Measurements from ENCODE around the gene PCDHGA3.
"Not testable (repeated sequence)": the region's sequence is repeated elsewhere in the genome, so short reads cannot be mapped to it uniquely, and the experiment has no call there.

The PCDHGA3 gene

DNA sequence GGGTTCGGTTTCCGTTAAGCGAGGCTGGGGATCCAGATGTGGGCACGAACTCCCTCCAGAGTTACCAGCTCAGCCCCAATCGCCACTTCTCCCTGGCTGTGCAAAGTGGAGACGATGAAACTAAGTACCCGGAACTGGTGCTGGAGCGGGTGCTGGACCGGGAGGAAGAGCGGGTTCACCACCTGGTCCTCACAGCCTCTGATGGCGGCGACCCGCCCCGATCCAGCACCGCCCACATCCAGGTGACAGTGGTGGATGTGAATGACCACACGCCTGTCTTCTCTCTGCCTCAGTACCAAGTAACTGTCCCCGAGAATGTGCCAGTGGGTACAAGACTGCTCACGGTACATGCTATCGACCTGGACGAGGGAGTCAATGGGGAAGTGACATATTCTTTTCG, 39.7 kb downstream of the PCDHGA3 start:
- no peak for DNase-seq

DNA sequence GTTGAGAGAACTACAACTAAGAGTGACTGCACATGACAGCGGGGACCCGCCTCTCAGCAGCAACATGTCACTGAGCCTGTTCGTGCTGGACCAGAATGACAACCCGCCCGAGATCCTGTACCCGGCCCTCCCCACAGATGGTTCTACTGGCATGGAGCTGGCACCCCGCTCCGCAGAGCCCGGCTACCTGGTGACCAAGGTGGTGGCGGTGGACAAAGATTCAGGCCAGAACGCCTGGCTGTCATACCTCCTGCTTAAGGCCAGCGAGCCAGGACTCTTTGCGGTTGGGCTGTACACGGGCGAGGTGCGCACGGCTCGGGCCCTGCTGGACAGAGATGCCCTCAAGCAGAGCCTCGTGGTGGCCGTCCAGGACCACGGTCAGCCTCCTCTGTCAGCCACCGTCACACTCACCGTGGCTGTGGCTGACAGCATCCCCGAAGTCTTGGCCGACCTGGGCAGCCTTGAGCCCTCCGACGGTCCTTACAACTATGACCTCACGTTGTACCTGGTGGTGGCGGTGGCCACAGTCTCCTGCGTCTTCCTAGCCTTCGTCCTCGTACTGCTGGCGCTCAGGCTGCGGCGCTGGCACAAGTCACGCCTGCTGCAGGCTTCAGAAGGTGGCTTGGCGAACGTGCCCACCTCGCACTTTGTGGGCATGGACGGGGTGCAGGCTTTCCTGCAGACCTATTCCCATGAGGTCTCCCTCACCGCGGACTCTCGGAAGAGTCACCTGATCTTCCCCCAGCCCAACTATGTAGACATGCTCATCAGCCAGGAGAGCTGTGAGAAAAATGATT, 41.0 kb downstream of the PCDHGA3 start:
- DNase-seq, result no peak

DNA sequence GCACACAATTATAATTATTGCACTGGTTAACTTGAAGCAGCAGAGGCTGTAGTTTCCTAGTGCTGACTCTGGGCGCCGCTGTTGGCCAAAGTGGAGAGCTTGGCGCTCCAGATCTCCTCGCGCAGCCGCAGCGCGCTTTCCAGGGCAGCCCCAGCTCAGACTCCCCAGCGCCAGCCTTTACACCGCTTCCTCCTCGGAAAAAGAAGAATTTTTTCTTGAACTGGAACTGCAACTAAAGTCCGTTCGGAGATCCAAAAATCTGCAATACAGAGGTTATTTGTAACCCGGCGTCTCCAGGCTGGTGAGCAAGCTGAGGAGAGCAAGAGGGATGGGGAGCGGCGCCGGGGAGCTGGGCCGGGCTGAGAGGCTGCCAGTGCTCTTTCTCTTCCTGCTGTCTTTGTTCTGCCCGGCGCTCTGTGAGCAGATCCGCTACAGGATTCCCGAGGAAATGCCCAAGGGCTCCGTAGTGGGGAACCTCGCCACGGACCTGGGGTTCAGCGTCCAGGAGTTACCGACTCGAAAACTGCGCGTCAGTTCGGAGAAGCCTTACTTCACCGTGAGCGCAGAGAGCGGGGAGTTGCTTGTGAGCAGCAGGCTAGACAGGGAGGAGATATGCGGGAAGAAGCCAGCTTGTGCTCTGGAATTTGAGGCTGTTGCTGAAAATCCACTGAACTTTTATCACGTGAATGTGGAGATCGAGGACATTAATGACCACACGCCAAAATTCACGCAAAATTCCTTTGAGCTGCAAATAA, 44.1 kb downstream of the PCDHGA3 start, which contains the start of gene PCDHGB4:
PCDHGB4 (plus strand) TSS at position 142 of the 755 bp plus-strand sequence; CDS start at position 329, 187 bp downstream.
- not testable (repeated sequence) for DNase-seq

DNA sequence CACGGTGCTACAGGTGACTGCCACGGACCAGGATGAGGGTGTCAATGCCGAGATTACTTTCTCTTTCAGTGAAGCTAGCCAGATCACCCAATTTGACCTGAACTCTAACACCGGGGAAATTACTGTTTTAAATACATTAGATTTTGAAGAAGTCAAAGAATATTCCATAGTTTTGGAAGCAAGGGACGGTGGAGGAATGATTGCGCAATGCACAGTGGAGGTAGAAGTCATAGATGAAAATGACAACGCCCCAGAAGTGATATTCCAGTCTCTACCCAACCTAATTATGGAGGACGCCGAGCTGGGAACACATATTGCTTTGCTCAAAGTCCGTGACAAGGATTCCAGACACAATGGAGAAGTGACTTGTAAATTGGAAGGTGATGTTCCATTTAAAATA, 45.0 kb downstream of the PCDHGA3 start:
- no peak for DNase-seq

GRCh38 chr5:141389153-141390042, 45.8 kb downstream of the PCDHGA3 start:
- no peak for DNase-seq

GRCh38 chr5:141392429-141393198, 49.0 kb downstream of the PCDHGA3 start, which contains the start of gene PCDHGA8:
TSS of gene PCDHGA8 (plus strand) at chr5:141392633. CDS start at chr5:141392814, 181 bp downstream.
- DNase-seq, result peak in 1 of 2 experiments; percentile 0

GRCh38 chr5:141393267-141393666, 49.6 kb downstream of the PCDHGA3 start:
- DNase-seq, result no peak

- DNase-seq, result not testable (repeated sequence)
Measured at GRCh38 chr5:141394401-141395187, 51.0 kb downstream of the PCDHGA3 start.

Data from NCI-H526 (cell line).